ENCODE measurements around the gene PRKCA.
"Not testable (repeated sequence)": the region's sequence is repeated elsewhere in the genome, so short reads cannot be mapped to it uniquely, and the experiment has no call there.

Gene PRKCA

DNA sequence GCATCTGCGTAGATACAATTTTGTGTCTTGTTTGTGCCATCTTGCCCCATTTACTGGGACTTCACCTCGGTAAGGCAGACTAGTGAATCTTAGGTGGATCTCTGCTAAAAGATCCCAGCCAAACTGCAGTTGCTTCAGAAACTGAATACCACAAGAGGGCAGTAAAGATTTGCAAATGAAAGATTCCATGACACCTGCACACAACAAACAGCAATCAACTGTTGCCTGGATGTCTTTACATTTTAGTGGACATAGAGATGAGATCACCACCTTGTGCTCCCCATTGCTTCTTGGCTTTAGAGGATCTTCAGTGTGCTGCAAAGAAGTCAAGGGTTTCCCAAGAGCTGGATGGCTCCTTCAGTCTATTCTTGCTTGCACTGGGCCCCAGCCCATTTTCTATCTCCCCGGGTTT lies 413.3 kb downstream of the PRKCA start:
- no peak for DNase-seq (ENCODE audit: low spot score)

DNA sequence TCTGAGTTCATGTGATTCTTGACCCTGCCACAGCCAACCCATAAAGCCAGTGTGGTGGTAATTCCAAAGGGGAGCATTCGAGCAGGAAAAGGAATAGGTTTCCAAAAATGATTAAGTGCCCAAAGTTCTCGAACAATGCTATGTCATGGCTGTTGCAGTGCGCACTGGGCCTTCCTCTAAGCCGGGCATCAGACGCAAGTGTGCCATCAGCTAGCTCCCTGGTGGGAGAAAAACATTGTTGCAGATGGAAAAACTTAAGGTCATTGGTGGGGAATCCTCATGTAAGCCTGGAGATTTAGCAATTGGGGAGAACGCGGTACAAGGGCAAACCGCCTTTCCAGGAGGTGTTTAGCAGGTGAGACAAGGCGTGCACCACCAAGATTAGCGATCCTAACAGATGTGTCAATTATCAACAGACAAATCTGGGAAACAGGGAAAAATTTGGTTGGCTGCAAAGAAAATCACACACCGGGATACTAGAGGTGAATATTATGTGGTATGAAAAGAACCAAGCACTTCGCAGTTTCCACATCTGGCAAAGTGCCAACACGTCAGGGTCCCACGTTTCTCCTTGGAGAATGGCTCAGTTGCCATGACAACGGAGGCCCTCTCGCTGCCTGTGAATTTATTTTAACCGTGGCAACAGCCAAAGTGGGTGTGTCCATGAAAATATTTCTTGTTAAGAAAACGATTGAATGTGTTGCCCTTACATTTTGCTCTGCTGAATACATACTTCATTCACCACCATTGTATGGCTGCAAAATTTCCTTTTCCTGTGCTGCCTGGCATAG lies 414.0 kb downstream of the PRKCA start:
- DNase-seq (ENCODE audit: low spot score): no peak

DNA sequence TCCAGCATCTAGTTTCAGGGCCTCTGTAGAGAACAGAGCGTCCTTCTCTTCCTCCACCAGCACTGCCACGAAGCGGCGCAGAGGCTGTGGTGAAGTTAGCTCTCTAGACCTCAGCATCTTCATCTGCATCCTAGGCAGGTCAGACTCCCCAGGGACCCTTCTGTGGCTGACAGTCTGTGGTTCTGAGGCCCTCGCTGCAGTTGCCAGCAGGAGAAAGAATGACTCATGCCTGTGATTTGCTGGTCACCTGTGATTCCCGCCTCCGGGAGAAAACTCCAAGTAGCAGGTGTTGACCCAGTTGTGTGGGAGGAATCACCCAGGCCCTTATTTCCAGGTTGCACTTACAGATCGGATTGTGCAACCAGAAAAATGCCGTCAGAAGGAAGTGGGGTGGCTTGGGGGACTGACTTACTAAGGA lies 415.2 kb downstream of the PRKCA start:
- DNase-seq (ENCODE audit: low spot score): no peak

DNA sequence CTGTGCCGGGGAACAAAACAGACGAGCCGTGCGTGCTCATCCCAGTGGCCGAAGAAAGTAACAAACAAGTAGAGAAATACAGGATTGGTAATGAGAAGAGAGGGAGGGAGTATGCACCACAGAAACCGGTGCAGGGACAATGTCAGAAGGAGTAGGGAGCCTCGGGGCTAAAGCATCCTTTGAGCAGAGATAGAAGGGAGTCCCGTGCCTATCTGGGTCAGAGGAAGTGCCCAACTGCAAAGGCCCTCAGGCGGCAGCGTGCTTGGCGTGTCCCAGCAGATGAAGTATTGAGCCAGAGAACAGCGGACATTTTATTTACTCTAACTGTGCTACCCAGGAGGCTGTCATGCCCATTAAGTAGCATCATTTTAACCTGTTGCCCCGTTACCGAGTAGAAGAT lies 417.6 kb downstream of the PRKCA start:
- no peak for DNase-seq (ENCODE audit: low spot score)

DNA sequence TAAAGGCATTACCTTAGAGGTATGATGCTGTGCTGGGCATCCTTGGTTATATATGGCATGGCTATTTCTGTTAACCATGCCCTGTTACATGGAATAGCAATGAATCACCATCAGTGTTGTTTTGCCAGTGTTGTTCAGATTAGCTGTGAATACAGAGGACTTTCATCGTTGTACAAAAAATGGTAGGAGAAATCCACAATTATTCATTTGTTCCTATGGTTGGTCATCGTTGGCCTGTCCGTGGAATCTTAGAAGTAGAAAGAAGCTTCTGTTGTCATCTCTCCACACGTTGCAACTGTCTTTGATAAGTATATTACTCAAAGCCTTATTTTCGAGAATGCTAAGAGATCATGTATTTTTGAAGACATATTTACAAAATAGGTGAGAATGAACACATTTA lies 418.2 kb downstream of the PRKCA start:
- DNase-seq (ENCODE audit: low spot score): no peak

DNA sequence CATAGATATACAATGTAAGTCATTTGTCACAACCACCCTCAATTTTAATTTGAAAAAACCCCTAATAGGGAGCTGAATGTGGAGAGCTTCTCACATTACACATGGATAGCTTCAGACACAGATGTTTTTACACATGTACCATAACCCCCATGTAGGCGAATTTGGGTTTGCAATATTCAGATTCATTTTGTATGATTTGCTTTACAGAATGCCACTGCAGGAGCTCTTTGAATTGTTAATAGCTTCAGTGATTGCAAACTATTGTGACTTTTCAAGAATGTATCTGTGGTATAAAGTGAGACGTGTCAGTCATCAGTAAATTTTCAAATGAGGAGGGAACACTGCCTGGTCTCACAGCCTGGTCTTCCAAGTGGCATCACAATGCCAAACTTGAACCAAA lies 419.9 kb downstream of the PRKCA start:
- no peak for DNase-seq (ENCODE audit: low spot score)

DNA sequence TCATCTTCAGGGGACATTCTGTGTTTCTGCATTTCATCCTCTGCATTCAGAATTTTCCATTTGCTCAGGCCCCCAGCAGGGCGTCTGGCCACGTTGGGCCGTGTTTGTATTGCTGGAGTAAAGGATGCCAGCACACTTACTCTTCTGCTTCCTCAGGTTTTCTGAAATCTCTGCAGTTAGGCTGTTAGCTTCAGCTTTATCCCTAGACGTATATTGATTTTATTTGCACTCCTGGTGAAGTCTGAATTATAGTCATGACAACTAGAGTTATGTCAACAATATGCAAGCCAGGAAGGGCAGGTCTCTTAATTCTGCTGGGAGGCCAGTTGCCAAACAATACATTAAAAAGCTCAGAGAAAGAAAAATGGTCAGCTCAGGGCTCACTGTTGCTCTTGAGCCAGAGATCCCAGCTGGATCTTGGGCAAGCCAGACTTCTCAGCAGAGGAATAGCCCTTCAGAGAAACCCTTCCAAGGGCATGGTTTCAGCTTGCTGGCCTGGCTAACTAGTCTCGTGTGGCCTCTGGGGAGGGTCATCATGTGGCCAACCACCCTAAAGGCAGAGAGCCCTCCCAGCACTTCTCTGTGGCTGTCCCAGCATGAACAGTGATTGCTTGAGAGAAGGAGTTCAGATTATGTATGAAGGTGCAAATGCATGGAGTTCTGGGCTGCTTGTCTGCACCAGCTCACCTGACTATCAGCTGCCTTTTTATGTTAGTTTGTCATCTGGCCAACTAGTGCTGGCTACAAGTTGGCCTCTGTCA lies 422.3 kb downstream of the PRKCA start:
- DNase-seq (ENCODE audit: low spot score): no peak

DNA sequence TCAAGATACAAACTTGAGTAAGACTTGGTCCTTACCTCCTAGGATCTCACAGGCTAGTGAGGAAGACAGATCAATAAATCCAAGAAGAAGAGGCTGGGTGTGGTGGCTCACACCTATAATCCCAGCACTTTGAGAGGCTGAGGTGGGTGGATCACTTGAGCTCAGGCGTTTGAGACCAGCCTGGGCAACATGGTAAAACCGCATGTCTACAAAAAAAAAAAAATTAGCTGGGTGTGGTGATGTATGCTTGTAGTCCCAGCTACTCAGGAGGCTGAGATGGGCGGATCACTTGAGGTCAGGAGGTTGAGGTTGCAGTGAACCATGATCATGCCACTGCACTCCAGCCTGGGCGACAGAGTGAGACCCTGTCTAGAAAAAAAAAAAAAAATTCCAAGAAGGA lies 423.0 kb downstream of the PRKCA start:
- not testable (repeated sequence) for DNase-seq (ENCODE audit: low spot score)

DNA sequence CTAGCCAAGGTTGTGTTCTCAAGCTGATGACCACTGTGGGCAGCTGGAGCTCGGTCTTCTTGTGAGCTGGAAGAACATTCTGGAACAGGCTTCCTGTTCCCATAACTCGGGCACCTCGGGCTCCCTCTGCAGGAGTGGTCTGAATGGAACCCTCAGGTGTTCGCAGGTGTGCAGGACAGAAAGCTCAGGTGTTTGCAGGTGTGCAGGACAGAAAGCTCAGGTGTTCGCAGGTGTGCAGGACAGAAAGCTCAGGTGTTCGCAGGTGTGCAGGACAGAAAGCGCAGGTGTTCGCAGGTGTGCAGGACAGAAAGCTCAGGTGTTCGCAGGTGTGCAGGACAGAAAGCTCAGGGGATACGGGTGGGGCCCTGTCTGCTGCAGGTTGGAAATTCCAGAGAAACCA lies 423.5 kb downstream of the PRKCA start:
- no peak for DNase-seq (ENCODE audit: low spot score)

DNA sequence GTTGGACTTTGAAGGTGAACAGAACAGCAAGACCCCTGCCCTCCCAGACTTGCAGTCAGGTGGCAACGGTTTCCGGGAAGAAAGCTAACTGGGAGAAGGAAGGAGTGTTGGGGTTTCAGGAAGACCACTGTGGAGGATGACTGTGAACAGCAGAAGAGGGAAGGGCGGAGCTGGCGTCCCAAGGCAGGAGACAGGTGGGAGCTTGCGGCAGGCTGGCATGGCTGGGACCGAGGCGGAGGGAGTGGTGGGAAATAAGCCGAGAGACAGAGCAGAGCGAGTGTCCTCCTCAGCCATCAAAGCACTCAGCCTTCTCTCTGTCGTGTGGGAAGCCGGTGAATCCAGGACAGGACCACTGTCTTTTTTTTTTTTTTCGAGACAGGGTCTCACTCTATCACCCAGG lies 424.0 kb downstream of the PRKCA start:
- DNase-seq (ENCODE audit: low spot score): no peak

DNA sequence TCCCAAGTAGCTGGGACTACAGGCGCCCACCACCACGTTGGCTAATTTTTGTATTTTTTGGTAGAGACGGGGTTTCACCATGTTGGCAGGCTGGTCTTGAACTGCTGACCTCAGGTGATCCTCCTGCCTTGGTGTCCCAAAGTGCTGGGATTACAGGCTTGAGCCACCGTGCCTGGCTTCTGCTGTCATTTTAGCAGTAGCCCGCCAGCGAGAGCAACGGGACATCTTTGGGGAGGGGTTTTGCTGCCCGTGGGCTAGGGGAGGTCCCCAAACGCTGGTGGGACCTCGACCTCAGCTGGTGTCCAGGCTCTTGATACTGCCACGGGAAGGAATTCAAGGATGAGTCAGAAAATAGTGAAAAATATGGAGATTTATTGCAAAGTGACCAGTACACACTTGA lies 424.4 kb downstream of the PRKCA start:
- no peak for DNase-seq (ENCODE audit: low spot score)

DNA sequence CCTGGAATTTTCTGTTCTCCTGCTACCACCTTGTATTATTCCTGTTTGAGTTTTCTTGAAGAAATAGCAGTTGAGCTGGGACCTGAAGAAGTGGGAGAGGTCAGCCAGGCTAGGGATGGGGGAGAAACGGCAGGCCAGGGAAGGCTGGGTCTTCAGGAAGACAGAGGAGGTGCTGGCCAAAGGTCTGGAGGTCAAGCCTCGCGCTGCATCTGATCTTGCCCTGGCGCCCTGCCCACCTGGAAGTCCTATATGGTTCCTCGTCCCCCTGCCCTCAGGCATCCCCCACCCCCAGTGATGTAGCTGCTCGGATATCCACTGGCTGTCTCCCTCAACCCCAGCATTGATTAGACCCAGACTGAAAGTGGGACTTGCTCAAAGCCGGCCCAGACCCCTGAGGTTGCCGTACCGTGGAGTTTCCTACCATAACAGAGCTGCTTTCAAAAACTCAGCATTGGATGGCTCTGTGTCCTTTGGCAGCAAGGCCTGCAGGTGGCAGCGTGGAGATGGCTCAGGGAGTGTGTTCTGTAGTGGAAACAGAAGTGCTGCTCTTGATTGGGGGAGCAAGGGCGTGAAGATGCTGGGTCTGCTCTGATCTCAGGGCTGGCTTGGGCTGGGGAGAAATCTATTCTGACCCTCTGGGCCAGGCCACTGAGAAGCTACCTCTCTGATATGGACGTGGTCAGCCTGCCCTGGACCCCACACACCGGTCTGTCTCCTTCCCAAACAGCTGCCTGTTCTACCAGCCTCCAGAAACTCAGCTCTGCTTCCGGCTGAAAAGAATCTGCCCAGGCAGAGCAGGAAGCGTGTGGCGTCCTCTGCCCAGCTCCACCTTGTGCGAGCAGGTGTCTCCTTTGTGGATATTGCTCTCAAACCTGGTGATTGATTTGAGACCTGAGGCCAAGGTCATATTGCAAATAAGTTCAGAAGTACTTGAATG lies 425.5 kb downstream of the PRKCA start:
- peak; percentile 75 for DNase-seq (ENCODE audit: low spot score)

DNA sequence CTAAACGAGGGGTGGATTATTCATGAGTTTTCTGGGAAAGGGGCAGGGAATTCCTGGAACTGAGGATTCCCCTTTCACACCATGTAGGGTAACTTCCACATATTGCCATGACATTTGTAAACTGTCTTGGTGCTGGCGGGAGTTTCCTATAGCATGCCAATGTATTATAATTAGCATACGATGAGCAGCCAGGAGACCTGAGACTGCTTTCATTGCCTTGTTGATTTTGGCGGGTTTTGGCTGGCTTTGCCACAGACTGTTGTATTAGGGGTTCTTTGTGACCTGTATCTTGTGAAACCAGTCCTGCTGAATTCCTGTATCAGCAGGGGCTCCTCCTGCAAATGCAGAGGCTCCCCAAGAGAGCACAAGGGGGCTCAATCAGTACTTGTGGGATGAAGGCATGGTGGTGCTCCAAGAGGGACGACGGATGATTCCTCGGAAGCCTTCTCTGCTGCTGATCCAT lies 428.1 kb downstream of the PRKCA start:
- no peak for DNase-seq (ENCODE audit: low spot score)

DNA sequence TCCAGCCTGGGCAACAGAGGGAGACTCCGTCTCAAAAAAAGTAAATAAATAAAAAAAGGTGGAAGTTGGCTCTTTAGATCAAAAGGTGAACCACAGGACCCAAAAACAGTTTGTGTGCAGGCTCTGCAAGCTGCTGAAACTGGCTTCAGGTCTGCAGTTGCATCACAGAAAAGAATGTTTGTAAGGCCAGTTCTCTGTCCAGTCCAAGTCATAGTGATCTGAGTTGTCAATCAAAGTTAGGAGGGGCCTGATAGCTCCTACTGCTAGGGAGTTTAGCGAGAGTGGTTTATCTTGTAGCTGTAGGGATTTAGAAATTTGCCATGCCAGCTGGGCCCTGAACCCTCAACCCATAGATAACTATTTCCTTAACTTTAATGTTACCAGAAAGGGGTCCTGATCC lies 431.3 kb downstream of the PRKCA start:
- DNase-seq (ENCODE audit: low spot score): no peak

DNA sequence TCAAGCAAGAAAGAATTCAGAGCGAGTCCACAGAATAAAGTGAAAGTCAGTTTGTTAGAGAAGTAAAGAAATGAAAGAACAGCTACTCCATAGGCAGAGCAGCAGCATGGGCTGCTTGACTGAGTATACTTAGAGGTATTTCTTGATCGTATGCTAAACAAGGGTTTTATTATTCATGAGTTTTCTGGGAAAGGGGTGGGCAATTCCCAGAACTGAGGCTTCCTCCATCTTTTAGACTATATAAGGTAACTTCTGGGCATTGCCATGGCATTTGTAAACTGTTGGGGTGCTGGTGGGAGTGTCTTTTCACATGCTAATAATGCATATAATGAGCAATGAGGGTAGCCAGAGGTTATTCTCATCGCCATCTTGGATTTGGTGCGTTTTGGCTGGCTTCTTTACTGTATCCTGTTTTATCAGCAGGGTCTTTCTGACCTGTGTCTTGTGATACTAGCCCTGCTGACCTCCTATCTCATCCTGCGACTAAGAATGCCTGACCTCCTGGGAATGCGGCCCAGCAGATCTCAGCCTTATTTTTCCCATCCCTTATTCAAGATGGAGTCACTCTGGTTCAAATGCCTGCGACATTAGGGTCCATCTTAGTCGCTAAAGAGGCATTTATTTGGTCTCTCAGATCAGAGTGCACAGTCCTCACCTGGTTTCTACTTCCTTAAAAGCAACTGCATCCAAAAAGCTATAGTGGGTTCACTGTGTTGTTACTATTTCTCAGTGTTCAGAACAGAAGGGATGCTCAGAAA lies 432.0 kb downstream of the PRKCA start:
- no peak for DNase-seq (ENCODE audit: low spot score)

DNA sequence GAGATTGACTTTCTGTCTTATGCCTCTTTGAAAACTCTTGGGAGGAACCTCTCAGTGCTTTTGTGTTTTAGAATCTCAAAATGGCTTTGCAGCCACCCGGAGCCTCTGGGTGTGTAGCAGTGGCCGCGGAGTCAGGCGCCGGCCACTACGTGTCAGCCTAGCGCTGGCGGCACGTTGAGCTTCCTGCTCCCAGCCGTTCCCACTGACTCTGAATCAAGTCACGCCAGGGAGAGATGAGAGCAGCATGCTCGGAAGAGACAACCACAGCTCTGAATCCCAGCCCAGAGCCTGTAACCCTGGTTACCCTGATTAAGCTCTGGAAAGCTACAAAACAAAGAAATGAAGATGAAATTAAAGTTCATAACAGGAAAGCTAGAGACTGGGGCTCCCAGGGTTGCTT lies 435.1 kb downstream of the PRKCA start:
- peak; percentile 75 for DNase-seq (ENCODE audit: low spot score)

DNA sequence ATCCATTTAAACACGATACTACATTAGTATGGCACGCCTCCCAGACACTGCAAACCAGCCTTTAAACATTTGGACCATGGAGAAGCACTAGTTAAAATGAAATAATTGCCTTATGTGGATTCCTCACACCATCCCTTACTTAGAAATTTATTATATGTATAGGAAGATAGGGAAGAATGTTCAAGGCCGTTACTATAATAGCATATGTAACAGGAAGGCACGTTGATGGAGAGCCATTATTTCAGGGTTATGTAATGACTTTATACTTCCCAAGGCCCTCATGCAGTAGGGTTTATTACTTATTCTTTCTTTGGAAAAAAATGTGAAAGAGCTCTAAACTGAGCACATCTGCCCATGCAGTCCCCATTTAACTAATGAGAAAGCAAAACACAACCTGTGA lies 435.9 kb downstream of the PRKCA start:
- no peak for DNase-seq (ENCODE audit: low spot score)

DNA sequence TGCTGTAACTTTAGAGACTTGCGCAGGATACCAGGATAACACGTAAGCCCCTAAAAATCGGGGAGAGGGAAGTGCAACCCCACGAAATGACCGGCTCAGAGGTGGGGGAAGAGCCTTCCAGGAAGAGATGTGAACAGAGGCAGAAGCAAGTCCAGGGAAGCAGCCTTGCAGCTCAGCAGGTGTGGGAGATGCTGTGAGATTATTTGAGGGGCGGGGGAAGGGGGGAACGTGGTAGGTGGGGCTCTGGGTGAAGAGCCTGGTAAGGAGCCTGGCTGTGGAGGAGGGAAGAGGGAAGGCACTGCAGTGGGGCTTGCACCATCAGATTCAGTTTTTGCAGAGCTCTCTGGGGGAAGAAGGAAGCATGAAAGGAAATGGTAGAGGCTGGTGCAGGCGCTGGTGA lies 437.1 kb downstream of the PRKCA start:
- DNase-seq (ENCODE audit: low spot score): no peak

DNA sequence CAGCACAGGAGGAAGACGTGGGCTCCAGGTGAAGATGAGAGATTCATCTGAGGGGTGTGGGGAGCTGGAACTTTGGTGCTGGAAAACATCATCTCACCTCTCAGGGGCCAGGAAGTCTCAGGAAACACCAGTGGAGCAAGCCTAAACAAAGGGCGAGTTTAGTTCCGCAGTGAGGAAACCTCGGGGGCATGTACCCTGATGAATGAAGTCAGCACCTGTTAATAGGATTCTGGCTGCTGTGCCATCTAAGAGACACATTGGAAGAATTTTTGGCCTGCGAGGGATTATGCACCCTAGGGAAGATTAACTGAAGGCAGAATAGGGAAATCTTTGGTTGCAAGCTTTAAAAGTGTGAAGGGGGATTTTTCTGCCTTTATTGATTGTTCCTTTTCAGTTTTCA lies 437.8 kb downstream of the PRKCA start:
- DNase-seq (ENCODE audit: low spot score): no peak

DNA sequence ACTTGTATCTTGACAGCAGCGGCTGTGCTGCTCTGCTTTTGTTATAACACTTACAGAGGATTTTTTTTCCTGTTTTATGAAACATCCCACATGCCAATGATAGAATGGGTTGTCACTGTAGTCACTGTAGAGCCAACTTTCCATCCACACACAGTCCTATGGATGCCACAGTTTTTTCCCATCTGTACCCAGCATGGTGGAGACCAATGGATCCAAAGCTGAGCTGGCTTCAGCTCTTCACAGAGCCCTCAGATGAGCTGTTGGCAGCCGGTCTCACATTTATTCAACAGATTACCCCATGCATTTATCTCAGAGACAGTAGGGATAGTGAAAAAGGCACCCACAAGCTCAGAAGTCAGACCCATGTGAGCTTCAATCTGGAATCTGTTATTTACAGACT lies 441.1 kb downstream of the PRKCA start:
- DNase-seq (ENCODE audit: low spot score): no peak

DNA sequence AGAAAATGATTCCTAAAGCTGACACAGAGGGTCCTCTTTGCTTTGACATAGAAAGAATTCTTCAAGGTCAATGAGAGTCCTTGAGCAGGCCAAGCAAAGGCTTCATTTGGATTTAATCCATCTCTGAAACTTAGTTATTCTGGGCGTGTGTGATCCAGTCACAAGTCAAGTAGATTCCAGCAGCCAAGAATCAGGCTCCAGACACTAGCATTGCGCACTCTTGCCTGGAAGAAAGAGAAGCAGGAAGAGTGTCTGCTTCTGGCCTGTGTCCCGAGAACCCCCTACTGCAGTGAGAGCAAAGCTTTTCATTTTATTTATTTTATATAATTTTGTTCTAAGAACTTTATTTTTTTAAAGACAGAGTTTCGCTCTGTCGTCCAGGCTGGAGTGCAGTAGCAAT lies 444.3 kb downstream of the PRKCA start:
- no peak for DNase-seq (ENCODE audit: low spot score)
